NCI-H774 (cell line): Measurements from ENCODE around the gene MAML3.

Experiments
- DNase-seq: peaks from one replicate; lab custom pipeline; 2025; lab: John Stamatoyannopoulos, UW

Gene MAML3

DNA sequence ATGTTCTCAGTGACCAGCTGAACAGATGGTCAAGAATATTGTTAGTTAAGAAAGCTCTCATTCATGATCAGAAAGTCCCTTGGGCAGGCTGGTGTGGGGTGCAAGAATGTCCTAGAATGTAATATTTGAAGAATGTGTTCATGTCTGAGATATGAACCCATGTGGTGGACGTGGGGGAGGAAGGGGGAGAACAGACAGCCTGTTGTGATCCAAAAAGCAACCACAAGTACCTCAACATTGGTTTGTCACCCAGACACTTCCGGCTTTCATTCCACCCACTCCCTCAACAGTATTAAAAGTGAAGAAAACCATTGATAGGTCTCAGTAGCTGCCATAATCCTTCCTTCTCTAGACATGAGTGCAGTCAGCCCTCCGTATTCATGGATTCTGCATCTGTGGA, 82.2 kb downstream of the MAML3 start:
- DNase-seq = no peak

DNA sequence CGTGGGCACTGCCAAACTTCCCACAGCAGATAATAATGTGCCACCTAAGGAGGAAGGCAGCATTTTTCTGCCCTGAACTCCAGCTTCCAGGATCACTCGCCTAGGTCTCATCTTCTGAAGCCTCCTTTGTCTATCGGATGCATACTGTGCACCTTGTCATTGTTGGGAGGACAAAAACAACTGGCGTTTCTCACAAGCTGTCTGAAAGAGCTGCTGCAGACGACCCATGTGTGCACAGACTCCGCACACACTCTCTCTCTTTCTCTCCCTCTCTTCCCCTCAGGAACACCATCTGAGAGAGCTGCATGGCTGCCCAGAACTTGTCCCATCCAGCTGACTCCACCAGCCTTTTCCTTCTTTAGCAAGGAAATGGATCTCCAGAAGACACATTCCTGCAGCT, 83.0 kb downstream of the MAML3 start:
- DNase-seq = no peak

DNA sequence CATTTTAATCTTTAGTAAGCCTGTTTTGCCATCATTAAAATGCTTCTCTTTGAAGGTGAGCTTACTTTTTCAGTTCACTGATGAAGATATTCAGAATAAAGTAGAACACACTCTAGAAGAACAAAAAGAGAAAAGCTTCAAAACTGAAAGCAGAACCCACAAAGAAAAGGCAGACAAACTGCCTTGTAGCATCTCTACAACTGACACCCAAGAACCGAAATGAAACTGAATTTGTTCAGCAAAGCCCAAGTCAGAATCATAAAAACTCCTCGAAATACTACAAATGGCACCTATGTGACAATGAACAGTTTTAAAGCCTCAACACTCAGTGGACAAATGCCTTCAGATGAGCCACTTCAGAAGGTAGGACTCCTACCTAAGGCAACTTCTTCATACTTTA, 83.6 kb downstream of the MAML3 start:
- DNase-seq = no peak

DNA sequence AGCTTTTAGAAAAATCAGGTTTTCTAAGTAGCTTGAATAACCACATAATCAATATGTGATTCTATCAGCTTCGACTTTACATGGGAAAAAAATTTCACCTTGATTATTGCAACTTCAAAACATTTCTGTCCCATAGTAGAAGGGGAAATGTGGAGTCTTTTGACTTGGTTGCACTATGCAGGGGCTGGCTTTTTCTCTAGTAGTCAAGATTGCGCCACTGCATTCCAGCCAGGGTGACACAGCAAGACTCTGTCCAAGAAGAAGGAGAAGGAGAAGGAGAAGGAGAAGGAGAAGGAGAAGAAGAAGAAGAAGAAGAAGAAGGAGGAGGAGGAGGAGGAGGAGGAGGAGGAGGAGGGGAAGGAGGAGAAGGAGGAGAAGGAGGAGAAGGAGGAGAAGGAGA, 84.9 kb downstream of the MAML3 start:
- DNase-seq = no peak

DNA sequence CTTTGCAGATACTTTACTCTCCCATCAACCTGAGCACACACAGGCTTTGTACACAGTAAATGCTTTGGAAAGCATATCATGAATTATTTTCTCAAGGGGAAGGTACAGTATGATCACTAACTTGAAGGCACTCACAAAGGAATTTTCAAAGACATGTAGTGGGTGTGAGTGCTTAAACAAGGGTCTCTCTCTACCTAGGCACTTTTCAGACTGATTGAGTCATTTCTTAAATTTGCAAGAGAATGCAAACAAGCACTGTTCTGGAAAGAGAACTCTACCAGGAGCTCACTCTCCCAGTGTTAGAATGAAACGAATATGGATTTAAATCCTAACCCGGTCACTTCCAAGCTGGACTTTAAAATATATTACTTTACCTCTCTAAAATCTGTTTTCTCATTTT, 85.7 kb downstream of the MAML3 start:
- no peak for DNase-seq

DNA sequence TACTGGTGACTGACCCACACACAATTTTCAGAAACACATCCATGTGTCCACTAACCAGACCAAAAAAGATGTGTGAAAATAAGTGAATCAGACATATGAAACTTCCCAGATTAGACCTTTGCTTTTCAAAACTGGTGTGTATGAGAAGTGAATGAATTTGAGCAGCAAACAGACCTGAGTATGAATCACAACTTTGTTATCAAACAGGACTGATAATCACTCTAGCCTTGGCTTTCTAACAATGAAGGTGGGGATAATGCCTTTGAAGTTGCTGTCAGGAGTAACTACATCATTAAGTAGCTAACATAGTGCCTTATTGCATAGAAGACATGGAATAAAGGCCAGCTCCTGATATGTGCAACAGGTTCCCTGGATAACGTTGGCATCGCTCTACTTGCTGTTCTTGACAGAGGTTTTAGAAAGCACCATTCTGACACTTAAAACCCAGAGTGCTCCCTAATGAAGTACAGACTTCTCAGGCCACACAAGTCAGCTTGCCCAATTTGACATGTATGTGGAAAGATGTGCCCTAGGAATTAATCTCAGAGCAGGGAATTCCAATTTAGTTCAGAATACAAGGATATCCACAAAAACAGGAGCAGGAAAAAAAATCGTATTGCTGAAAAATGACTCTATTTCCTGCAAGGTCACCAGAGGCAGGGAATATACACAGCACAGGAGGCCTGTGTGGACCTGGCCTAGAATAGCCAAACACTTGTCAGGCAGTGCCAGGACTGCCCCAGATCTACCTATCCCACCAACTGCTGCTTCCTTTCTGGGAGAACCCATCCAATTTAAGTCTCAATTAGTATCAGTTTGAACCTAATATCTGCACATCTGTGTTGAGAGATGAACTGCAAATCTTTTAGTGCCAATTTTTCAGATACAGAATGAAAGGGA, 87.7 kb downstream of the MAML3 start:
- DNase-seq = no peak

DNA sequence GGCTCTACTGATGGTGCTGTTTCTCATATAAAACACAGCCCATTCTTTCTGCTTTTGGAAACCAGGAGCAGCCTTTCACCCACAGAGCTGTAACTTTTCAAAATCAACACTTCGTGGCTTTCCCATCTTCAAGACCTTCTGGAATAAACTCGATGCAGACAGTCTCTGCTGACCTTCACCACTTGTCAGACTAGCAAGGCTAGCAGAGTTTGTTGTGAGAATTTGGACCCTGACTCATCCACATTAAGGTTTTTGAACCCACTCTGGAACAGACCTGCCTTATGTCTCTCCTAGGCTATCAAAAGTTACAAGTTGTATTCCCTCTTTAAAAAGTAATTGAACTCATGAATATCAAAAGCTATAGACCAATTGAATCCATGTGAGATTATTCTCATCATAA, 88.6 kb downstream of the MAML3 start:
- DNase-seq = no peak

DNA sequence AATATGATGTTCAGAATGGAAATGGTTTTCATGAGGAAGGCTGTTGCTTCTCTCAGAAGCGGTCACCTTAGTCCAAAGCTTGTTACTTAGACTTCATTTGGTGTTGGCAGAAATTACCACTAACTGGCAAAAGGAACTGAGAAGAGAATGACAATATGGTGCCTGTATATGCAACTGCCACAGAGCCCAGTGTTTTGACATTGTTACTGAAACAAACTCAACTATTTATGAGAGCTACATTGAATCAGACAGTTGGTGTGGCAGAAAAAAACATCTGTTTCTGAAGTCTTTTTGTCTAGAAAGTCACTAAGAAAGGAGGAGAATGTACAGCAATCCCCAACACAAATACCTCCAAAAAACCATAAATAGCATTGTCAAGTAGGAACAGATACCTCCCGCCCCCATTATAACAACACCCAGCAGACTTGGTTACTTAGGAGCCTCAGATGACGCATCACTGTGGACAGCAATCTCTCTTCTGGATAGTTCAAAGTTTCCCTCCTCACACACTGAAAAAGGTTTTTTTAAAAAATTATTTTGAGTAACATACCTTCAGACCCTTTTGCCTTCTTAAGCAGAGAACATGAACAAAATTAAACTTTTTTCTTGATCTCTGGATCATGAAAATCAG, 92.2 kb downstream of the MAML3 start:
- DNase-seq = no peak

DNA sequence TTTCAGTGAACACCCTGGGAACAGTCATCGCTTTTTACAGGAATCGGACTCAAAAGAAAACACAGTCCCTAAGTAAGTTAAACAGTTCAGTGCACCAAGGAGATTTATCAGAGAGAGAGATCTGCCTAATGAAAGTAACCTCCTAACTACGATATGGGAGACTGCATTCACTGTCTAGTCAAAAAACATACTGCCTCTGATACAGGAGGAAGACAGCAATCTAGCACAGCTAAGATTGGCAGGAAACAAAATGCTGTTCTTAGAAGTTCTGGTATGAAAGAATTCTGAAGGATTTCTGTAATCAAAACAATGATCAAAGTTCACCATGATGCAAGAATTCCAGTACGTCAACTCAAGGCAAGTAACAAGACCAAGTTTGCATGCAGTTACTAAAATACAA, 92.8 kb downstream of the MAML3 start:
- no peak for DNase-seq

DNA sequence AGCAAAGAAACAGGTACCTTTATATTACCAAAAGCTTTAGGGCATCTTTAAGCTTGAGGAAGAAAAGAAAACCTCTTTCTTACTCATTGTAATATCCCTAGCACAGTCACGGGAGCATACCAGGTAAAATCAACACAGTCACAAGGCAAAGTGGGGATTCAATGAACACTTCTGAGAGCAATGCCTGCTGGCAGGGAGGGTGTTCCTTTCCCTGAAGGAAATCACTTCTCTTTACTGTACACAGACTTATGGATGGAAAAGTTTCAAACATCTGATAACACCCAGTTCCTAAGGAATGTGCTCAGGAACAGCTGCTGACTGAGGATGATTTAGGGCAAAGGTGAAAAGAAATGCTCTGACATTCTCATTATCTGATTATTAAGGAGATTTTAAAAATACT, 94.8 kb downstream of the MAML3 start:
- DNase-seq = no peak

DNA sequence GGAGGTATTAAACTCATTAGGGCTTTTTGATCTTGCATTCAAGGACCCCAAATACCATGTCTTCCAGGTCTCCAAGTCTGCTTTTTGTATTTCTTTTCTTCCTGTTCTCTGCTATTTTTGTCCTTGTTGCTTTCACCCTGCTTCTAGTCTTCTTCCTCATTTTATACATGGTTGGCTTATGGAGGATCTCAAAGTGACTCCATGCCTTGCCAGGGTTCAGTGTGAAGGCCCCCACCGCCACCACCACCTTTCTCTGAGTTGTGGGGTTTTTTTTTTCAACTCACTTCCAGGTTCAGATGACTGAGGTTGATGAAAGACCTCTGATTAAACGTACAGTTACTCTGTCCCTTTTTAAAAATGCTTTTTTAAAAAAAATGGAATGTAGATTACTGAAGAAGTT, 96.3 kb downstream of the MAML3 start:
- DNase-seq = no peak

DNA sequence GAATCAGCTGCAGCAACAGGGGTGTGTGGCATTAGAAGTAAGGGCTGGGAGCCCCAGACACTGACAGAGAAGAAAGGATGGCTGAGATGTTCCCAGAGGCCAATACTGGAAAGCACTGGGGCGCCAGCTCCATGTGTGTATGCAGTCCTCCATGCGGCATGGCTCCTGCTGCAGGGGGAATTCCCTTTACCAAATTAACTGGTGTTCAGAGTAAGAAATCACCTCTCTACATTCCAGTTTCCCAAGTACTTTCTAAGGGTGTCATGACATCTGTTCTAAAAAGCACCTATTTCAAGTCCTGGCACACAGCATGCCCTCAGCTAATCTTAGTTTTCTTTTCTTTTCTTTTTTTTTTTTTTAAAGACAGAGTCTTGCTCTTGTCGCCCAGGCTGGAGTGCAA, 98.0 kb downstream of the MAML3 start:
- no peak for DNase-seq

DNA sequence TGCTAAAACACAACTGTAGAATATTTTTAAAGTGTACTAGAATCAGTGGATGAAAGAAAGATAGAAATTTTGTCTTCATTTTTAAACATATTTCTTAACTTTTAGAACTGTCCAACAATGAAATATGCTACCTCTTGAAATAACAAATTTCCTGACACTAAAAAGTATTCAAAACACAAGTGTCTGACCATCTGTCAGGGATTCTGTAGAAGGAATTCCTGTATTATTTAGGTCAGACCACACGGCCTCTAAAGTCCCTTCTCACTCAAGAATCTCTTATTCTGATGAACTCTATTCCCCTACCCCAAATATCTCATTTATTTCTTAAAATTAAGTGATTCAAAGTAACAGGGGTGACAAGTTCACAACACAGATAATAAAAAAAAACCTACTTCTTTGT, 99.1 kb downstream of the MAML3 start:
- no peak for DNase-seq

DNA sequence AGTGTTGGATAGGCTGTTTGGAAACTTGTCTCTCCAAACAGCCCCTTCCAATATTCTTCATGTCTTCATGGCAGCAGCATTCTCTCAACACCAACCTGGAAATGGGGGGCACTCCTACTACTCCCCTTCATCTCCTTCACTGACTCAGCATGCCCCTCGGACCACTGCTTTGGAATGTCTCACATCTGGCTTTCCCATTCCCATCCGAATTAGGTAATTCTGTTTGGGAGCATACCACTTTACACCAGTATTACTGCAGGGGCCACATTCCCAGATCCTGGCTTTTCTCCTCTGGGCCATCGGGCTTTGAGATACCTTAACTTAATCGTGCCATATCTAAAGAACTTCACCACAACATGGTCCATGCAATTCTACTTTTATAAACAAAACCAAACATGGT, 100.8 kb downstream of the MAML3 start:
- no peak for DNase-seq

DNA sequence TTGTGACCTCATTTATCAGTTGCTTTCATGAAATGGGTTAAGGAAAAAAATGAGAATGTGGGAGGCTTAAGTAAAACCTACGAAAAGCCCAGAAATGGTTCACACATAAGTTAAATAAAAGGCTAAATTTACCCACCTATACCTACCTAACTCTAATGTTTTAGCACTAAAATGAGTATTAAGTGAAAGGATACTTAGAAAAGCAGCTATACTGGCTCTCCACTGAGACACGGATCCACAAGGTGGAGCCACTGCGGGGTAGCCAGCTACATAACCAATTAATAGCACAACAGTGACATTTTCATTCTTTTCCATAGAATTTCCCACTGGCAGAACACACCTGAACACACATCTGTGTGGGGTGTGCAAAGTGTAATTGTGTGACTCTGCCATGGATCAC, 101.9 kb downstream of the MAML3 start:
- no peak for DNase-seq

DNA sequence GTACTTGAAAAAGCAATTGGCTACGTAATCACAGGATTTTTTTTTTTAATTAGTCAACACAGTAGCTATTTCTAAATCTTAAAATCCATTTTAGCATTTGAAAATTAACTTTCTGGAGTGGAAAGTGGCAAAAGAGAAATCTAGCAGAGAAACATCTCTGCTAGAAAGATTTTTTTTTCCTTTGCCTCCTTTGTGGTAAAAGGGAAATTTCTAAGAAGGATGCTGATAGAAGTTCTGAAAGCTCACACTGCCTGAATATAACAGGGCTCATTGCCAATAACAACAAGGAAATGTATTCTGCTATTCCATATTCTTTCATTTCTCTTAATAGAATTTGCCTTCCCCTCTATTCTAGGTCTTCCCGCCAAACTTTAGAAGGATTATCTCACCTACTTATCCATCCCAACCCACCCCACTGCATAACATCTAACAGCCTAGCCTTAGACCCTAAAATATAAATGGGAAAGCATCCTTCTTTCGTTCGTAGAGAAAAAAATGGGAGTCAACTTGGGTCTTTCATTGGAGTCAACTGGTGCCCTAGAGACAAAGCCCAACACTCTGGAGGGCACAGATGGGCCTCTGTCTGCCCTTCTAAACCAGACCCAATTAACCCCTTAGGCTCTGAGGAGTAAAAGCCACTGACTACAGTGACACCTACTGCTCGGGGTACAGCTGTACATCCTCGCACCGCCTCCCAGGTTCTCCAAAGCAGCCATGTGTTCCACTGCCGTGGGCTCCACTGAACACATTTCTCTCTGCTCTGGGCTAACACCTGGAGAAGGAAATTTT, 103.9 kb downstream of the MAML3 start:
- DNase-seq = peak; percentile 23

DNA sequence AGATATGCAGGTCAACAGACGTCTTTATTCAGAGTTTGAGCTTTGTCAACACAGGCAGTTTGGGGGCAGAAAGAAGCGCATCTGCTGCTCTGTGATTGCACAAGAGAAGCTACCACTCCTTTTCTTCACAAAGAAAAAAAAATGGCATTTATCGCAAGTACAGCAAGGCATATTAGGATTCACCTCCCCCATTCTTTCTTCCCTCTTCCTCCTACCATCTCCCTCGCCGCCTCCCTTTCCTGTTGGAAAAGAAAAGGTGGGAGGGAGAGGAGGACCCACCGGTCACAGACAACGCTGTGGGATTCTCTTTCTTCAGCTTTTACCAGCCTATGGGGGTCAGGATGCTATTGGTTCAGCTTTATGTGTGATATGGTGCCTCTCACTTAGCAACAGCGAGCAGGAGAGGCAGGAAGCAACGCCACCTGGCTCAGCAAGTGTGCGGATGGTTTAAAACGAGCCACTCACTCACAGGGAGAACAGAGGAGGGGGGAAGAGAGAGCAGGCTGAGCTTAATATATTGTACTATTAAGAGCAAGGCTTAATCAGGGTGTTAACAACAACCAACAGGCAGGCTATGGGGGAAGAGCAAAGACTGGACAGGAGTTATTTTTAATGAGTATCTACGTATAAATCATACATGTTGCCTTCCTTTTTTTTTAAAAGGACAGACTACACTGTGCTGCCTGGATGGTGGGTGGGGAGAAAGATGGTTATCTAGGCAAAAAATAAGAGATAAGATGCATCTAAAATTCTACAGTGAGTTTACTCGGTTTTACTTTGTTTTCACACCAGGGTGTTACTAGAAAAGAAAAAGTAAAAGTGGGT, 104.7 kb downstream of the MAML3 start:
- DNase-seq = peak; percentile 66

DNA sequence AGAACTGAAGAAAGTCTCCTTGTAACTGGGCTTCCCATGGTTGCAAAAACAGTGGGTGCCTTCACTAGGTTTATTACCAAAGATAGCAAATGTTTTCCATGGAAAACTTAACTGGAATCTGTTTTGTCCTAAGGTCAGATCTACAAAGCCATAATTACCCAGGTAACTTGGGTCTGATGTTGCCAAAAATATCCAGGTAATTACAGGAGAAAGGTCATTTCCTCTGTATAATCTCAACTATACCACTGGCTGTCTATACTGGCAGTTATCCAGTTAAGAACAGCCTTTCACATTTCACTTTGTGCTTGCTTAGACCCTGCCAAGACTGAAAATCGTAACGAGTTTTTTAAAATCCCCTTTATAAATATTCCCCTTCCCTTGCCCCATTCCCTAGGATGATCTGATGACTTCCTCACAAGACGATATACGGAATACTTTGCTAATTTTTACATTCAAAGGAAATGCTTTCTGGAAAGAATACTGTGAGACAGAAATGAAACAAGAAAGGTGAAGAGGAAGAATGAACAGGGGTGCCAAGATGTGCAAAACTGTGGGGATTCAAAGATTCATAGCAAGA, 105.5 kb downstream of the MAML3 start:
- no peak for DNase-seq

DNA sequence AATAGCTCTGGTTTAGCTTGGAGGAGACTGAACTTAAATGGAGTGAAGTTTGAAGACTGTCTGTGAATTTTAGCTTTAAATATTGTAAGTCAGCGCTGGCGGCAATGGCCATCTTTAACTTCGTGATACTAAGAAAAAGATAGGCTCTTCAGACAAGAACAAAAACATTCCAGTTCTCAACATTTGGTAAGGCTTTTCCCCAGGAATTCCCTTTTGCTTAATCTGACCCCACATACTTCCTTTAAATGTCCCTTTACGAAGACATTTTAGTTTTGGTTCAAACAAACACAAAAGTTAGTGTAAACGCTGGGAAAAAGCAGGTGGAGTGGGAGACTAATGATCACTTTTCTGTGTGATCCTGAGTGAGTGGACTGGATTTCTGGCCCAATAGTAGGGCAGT, 106.2 kb downstream of the MAML3 start:
- no peak for DNase-seq

DNA sequence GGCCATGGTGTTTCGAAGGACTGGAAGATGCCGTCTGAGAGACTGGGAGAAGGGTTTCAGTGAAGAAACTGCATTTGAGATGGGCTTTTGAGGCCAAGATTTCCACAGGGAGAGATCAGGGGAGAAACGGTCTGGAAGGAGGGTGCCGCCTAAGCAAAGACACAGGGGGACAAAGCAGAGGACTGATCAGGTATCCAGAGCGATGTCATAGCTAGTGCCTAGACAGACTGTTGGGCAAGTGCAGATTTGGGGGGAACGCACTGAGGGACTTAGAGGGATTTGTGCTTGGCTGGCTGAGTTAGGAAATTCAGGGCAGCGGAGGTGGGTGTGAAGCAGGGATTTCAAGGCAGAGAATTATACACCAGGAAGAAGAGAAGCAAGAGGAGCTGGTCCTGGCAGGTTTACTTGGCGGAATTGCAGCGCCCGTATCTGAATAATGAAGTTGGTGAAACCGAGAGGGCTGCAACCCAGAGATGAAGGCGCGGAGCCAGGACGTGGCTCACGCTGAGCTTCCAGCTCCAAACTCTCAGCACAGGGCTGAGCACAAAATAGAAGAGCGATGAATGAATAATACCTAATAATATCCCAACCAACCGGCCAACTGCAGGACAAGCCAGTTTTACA, 106.9 kb downstream of the MAML3 start:
- DNase-seq = no peak

DNA sequence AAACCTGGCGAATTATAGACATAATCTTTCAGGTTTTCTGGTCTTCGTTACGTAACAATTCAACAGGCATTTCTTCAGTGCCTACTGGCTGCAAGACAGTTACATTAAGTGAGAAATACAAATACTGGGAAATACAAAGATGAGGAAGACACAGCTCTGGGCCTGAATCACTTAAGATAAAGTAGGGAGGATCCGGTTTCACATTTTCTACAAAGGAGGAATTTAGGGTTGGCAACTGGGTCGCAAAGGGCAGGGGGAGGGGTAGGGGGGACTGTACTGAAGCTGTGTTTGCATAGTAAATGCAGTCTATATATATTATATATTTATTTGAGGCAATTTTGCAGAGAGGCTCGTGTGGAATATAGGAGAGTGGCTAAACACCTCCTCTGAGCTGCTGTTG, 107.4 kb downstream of the MAML3 start:
- DNase-seq = no peak
